ENCODE measurements around the gene OR5H2.

The OR5H2 gene

DNA sequence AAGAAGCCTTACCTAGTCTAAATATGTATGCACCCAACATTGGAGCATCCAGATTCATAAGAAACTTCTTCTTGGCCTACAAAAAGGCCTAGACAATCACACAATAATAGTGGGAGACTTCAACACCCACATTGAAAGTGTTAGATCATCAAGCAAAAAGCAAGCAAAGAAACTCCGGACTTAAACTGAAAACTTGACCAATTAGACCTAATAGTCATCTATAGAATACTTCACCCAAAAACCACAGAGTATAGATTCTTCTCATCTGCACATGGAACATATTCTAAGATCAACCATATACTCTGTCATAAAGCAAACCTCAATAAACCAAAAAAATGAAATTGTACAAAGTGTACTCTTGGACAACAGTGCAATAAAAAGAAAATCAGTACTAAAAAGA lies 49.0 kb downstream of the OR5H2 start:
- no peak for DNase-seq (ENCODE audit: low read depth)
